Endothelial cell of umbilical vein (primary cell): ENCODE measurements around the gene DSP. TPM values are rescaled to one million over a fixed set of nuclear protein-coding genes. Genes with fewer than 3 reads are reported as not detected.

Experiments used
- BruUV-seq: library from RNA; stranded (reverse); fragments of 400-500 nt; replicated peaks from 2 replicates; lab custom pipeline; 2021; lab: Mats Ljungman, UMichigan
- CTCF ChIA-PET: fragments of 300-600, 350-600 bp; sonication (Branson Sonifier 250); formaldehyde crosslinking; loops from one replicate; lab custom pipeline; 2021; ENCODE audit warnings: antibody characterized with exemption, inconsistent platforms; lab: Charles Lee
- POLR2A ChIA-PET: fragments of 300-600, 350-600 bp; sonication (Branson Sonifier 250); formaldehyde crosslinking; loops from one replicate; lab custom pipeline; 2021; ENCODE audit warnings: antibody characterized with exemption, inconsistent platforms; lab: Charles Lee
- DNase-seq: peaks from one replicate; pipeline ENCODE4 v3.0.0-alpha.2; 2011; ENCODE audit warnings: low read depth, low spot score
- FAIRE-seq: peaks from 2 replicates; lab custom pipeline; 2011; peaks lifted over from hg19 to GRCh38; lab: Jason Lieb, UNC
- H2AFZ ChIP-seq: 2 replicates; pipeline ENCODE4 v1.6.0; 2012; ENCODE audit warnings: low read depth, low read length, control low read depth, inconsistent platforms
- H3K27ac ChIP-seq: 2 replicates; pipeline ENCODE4 v1.5.1; 2011; ENCODE audit warnings: low read depth, mild to moderate bottlenecking, control low read depth, low read length, moderate library complexity; ENCODE audit not compliant: insufficient read depth
- H3K27me3 ChIP-seq, 2 experiments: 2 replicates each; pipeline versions ENCODE4 v1.6.0 to v1.6.1; 2011; ENCODE audit warnings: low read length in 2 of 2, mixed read lengths in 1 of 2; ENCODE audit not compliant: control insufficient read depth in 2 of 2, insufficient read depth in 2 of 2
- H3K36me3 ChIP-seq, 2 experiments: 2 replicates in 1 of 2; 3 replicates in 1 of 2; pipeline ENCODE4 v1.5.1; 2011; ENCODE audit warnings: low read length in 2 of 2, mild to moderate bottlenecking in 1 of 2, moderate library complexity in 1 of 2; ENCODE audit not compliant: control insufficient read depth in 2 of 2, insufficient read depth in 2 of 2; ENCODE audit errors: extremely low read depth in 1 of 2
- H3K4me1 ChIP-seq: 3 replicates; pipeline ENCODE4 v1.5.1; 2011; ENCODE audit warnings: mild to moderate bottlenecking, low read length; ENCODE audit not compliant: control insufficient read depth, insufficient read depth; ENCODE audit errors: extremely low read depth
- H3K4me2 ChIP-seq: 2 replicates; pipeline ENCODE4 v1.6.1; 2011; ENCODE audit warnings: low read length, control low read depth, mixed read lengths; ENCODE audit not compliant: insufficient read depth
- H3K4me3 ChIP-seq, 3 experiments: fragments of 200-600 bp in 1 of 3; sonication (generic), shearing (Covaris generic) in 1 of 3; replicated peaks in 1 of 3; 2 replicates each; pipeline ENCODE4 v1.5.1; 2011 to 2016; ENCODE audit warnings: control low read depth in 3 of 3, low read length in 3 of 3, mild to moderate bottlenecking in 2 of 3, inconsistent platforms in 1 of 3, low read depth in 1 of 3, moderate library complexity in 1 of 3; ENCODE audit not compliant: insufficient read depth in 1 of 3
- H3K79me2 ChIP-seq: 2 replicates; pipeline ENCODE4 v1.6.0; 2012; ENCODE audit warnings: low read length, inconsistent platforms; ENCODE audit not compliant: control insufficient read depth, insufficient read depth
- H3K9ac ChIP-seq: replicated peaks from 2 replicates; pipeline ENCODE3; 2011; ENCODE audit warnings: low read length, control low read depth; ENCODE audit not compliant: insufficient read depth; ENCODE audit errors: extremely low read depth
- H3K9me1 ChIP-seq: replicated peaks from 3 replicates; pipeline ENCODE4 v1.6.0; 2011; ENCODE audit warnings: mild to moderate bottlenecking, low read length; ENCODE audit not compliant: control insufficient read depth, insufficient read depth; ENCODE audit errors: extremely low read depth
- H3K9me3 ChIP-seq: replicated peaks from 2 replicates; pipeline ENCODE4 v1.5.1; 2012; ENCODE audit warnings: low read length, inconsistent platforms; ENCODE audit not compliant: control insufficient read depth, insufficient read depth
- H4K20me1 ChIP-seq: replicated peaks from 2 replicates; pipeline ENCODE3; 2011; ENCODE audit warnings: mild to moderate bottlenecking, low read length; ENCODE audit not compliant: control insufficient read depth, insufficient read depth; ENCODE audit errors: extremely low read depth
- EZH2 ChIP-seq: IDR thresholded peaks from 2 replicates; pipeline ENCODE4 v1.6.1; 2012; ENCODE audit warnings: borderline replicate concordance, low read depth, mild to moderate bottlenecking, moderate library complexity, low read length, inconsistent platforms; ENCODE audit not compliant: severe bottlenecking
- FOS ChIP-seq: IDR thresholded peaks from 2 replicates; pipeline ENCODE4 v1.6.1; 2011; ENCODE audit warnings: mild to moderate bottlenecking, low read length, moderate library complexity, borderline replicate concordance; ENCODE audit not compliant: insufficient read depth
- GATA2 ChIP-seq: IDR thresholded peaks from 2 replicates; pipeline ENCODE4 v1.7.0; 2011; ENCODE audit warnings: low read depth, mild to moderate bottlenecking, moderate library complexity, mixed read lengths, low read length; ENCODE audit not compliant: insufficient read length, insufficient read depth
- JUN ChIP-seq: IDR thresholded peaks from 2 replicates; pipeline ENCODE4 v1.6.1; 2011; ENCODE audit warnings: borderline replicate concordance, low read depth; ENCODE audit not compliant: insufficient read length, insufficient read depth
- MYC ChIP-seq: IDR thresholded peaks from one replicate; pipeline ENCODE4 v1.6.1; 2011; ENCODE audit warnings: mild to moderate bottlenecking, low read depth, low read length
- POLR2A ChIP-seq: IDR thresholded peaks from 2 replicates; pipeline ENCODE4 v1.6.1; 2012; ENCODE audit warnings: low read depth, mild to moderate bottlenecking, control low read depth, low read length
- POLR2AphosphoS5 ChIP-seq: IDR thresholded peaks from 2 replicates; pipeline ENCODE4 v1.6.1; 2012; ENCODE audit warnings: low read depth, mild to moderate bottlenecking, control low read depth, low read length, moderate library complexity; ENCODE audit not compliant: insufficient read depth
- dilution Hi-C: fragments of 300-500 bp; cut with MboI; formaldehyde crosslinking; loops from one replicate; pipeline ENCODE4 v1.15.0; 2019; ENCODE audit warnings: low sequenced_read_pairs; ENCODE audit not compliant: extremely low pct_ligation_motif_present
- intact Hi-C: fragments of 100-400 bp; cut with micrococcal nuclease; formaldehyde crosslinking; loops from one replicate; pipeline ENCODE4 v1.10.0; 2022
- polyA plus RNA-seq, 4 experiments: library from polyadenylated mRNA; depleted of rRNA in 3 of 4; stranded (reverse) in 3 of 4; unstranded in 1 of 4; fragments of >200 nt; gene quantifications; 2 replicates each; pipeline versions ENCODE4 v1.2.1 to v1.2.3, GENCODE V29; 2011 to 2012; ENCODE audit warnings: missing spikeins in 1 of 4
- total RNA-seq: library from RNA; stranded (reverse); gene quantifications from 2 replicates; pipeline ENCODE4 v1.2.3, GENCODE V29; 2021
- TF ChIP-seq, protein P1 (sequence below): IDR thresholded peaks from 2 replicates; pipeline ENCODE4 v1.6.1; 2011; ENCODE audit not compliant: insufficient read depth, insufficient read length
- TF ChIP-seq, protein P2 (sequence below), 2 donors: IDR thresholded peaks; 1 replicate in 1 of 2; 2 replicates in 1 of 2; pipeline ENCODE4 v1.5.1; 2011; ENCODE audit warnings: low read length in 2 of 2, mild to moderate bottlenecking in 2 of 2, moderate library complexity in 2 of 2, control low read depth in 1 of 2, inconsistent platforms in 1 of 2, low read depth in 1 of 2; ENCODE audit not compliant: insufficient read depth in 1 of 2; ENCODE audit errors: extremely low read depth in 1 of 2

Gene DSP
- total and polyA plus RNA-seq, 2 donors (not counting 3 experiments of a cell fraction or from before 2014, with no cell fraction given), result 0.03 to 0.77 TPM

DNA sequence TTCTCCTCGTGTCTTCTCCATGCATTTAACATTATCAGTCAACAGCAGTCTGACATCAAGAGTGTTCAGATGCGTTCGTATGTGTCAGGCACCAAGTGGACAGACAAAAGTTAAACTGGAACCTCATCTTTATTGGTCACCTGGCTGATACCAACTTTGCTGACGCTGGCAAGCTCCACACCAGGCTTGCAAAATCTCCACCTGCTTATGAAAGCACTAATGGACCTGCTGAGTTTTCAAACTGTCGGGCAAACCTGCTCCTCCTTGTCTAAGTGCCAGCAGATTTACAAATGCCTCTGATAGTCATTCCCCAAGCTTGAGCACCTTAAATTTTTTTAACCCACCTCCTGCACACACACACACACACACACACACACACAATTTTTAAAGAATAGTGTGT, 27.9 kb upstream of the DSP start:
- Histone ChIP-seq H3K4me3 (no peak overlapping the region), H4K20me1 (no peaks in the 10 kb centered on the region), H3K27ac (no peak overlapping the region), H3K9me3 (no peaks in the 10 kb centered on the region), H3K4me1 (no peaks in the 10 kb centered on the region), H3K36me3 (no peaks in the 10 kb centered on the region), H2AFZ (no peak overlapping the region), H3K79me2 (no peaks in the 10 kb centered on the region), H3K4me2 (no peak overlapping the region), H3K9ac (no peak overlapping the region), H3K9me1 (no peaks in the 10 kb centered on the region), H3K27me3 (peaks cover 0 to 9% of the 10 kb centered on the region in 2 experiments)
- intact Hi-C loops (no loop called here), dilution Hi-C loops (no loop called here)
- no TSS peak for BruUV-seq
- FAIRE-seq (no peak), DNase-seq (no peak)
- CTCF ChIA-PET, result no interaction called here
- POLR2A ChIA-PET, result no interaction called here
- TF ChIP-seq FOS (no peak), POLR2A (no peak), GATA2 (no peak), JUN (no peak), EZH2 (no peak), POLR2AphosphoS5 (no peak), MYC (no peak)
- TF ChIP-seq, protein P1, sequence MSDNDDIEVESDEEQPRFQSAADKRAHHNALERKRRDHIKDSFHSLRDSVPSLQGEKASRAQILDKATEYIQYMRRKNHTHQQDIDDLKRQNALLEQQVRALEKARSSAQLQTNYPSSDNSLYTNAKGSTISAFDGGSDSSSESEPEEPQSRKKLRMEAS, result no peak
- TF ChIP-seq, protein P2, sequence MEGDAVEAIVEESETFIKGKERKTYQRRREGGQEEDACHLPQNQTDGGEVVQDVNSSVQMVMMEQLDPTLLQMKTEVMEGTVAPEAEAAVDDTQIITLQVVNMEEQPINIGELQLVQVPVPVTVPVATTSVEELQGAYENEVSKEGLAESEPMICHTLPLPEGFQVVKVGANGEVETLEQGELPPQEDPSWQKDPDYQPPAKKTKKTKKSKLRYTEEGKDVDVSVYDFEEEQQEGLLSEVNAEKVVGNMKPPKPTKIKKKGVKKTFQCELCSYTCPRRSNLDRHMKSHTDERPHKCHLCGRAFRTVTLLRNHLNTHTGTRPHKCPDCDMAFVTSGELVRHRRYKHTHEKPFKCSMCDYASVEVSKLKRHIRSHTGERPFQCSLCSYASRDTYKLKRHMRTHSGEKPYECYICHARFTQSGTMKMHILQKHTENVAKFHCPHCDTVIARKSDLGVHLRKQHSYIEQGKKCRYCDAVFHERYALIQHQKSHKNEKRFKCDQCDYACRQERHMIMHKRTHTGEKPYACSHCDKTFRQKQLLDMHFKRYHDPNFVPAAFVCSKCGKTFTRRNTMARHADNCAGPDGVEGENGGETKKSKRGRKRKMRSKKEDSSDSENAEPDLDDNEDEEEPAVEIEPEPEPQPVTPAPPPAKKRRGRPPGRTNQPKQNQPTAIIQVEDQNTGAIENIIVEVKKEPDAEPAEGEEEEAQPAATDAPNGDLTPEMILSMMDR (IDR thresholded peaks at IDR 0.05; ENCODE audit: extremely low read depth in 1 of 2, insufficient read depth in 1 of 2, low read depth in 1 of 2, low read length in 2 of 2), result no peak
